Measurements from ENCODE around the gene SORBS1.

The SORBS1 gene

GRCh38 chr10:95459446-95460045 is 101.6 kb downstream of the SORBS1 start:
- no peak for DNase-seq (ENCODE audit: low spot score)

DNA sequence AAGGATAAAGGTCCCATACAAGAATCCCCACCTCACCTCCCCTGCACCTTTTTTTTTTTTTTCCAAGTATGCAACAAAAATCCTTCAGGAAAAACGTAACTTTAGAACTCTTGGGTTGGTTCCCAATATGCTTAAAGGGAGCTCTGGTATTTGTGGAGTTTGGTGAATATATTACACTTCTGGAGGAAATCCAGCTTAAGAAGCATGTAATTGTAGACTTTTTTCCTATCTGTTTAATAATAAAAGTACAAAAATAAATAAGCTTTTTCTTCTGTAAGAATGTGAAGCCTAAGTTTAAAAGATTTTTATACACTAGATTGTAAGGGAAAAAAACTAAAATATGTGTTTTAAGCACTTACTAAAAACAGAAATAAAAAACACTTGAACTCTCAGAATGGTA is 102.3 kb downstream of the SORBS1 start:
- DNase-seq (ENCODE audit: low spot score), result no peak

DNA sequence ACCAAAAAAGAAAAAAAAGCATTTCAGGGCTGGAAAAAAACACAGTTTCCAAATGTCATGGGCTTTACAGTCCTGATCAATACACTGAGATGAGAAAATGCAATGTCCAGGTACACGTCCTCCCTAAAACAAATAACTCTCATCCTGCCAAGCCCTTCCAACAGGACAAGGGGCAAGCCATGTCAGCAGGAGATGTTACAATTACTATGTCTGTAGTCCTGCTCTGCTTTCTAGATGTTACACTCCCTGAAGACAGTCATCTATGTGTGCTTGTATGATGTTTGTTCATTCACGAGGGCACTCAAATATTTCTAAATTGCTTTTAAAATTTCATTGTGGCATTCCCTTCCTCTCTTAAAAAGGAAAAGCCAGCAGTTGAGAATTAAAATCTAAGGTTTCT is 103.2 kb downstream of the SORBS1 start:
- DNase-seq (ENCODE audit: low spot score), result no peak

GRCh38 chr10:95457319-95457886 is 103.8 kb downstream of the SORBS1 start:
- no peak for DNase-seq (ENCODE audit: low spot score)

- no peak for DNase-seq (ENCODE audit: low spot score)
These were observed 104.7 kb downstream of the SORBS1 start for GRCh38 chr10:95456516-95456915.

DNA sequence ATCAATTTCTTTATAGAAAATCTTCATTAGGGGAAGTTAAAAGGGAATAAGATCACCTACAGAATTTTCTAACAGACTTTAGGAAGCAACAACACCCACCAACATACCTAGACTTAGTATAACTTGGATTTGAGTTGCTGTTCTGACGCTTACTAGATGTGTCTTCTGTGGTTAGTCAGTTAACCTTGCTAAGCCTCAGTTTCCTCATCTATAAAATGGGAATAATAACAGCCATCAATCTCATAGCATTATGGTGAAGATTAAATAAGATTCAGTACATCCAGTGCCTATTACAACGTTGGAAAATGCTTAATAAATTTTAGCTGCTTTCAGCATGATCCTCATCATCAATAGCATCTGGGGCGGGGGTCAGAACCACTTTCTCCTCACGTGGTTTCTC is 106.2 kb downstream of the SORBS1 start:
- no peak for DNase-seq (ENCODE audit: low spot score)

- DNase-seq (ENCODE audit: low spot score), result no peak
These were observed 106.8 kb downstream of the SORBS1 start for GRCh38 chr10:95454356-95454755.

- DNase-seq (ENCODE audit: low spot score), result no peak
These were observed 109.3 kb downstream of the SORBS1 start for GRCh38 chr10:95451568-95452524.

DNA sequence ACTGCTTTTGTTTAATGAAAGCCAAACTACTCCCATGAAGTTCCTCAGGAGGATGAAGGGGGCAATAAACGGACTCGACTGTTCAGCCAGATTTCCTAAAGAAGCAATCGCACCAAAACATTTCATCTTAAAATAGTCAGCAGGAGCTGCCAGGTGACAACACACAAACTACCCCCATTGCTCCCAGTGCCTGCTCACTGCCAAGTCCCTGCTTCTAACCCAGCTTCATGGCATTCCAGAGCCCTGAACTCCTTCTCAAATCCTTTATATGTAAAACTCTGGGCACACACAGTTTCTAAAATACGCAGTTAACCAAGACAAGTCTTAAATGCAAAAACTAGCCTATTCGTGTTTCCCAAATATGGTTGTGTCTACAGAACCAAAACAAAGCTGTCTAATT is 110.0 kb downstream of the SORBS1 start:
- no peak for DNase-seq (ENCODE audit: low spot score)

GRCh38 chr10:95450188-95450587 is 111.0 kb downstream of the SORBS1 start:
- DNase-seq (ENCODE audit: low spot score), result no peak

GRCh38 chr10:95447685-95448084 is 113.5 kb downstream of the SORBS1 start:
- peak; percentile 35 for DNase-seq (ENCODE audit: low spot score)

- peak; percentile 87 for DNase-seq (ENCODE audit: low spot score)
These were observed 115.2 kb downstream of the SORBS1 start for GRCh38 chr10:95445837-95446486.

GRCh38 chr10:95445223-95445836 is 115.8 kb downstream of the SORBS1 start:
- DNase-seq (ENCODE audit: low spot score), result peak; percentile 93

DNA sequence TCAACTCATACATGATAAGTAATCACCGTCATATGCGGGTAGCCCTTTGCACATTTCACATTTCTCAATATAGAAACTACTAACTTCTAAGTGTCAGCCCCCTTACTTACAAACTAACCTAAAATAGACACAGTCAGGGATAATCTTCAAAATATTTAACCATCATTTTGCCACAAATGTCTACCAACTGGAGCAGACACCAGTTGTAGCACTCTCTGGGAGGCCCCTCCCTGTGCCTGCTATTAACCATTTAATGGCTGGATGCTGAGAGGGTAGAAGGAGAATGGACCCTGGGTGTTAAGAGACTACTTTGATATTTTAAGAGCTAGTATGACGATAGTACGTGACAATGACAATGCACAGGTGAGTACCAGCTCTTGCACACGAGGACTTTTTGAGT is 116.4 kb downstream of the SORBS1 start:
- no peak for DNase-seq (ENCODE audit: low spot score)

DNA sequence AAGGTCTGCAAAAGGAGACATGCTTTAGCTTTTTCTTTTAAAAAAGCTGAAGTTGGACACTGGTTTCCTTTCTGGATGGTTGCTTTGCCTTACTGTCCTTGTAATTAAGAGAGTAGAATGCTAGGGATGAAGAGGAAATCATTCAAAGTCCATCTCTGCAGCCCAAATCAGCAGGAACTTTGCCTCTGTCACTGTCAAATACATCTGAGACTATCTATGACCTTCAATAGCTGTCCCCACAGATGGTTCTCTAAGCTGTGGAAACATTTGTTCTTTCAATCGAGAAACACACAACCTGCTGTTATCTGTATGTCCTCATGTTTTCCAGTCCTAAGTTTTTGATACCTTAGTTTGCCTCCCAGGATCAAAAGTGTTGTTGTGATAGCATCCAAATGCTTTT is 117.5 kb downstream of the SORBS1 start:
- no peak for DNase-seq (ENCODE audit: low spot score)

- DNase-seq (ENCODE audit: low spot score), result no peak
These were observed 118.8 kb downstream of the SORBS1 start for GRCh38 chr10:95442341-95442740.

GRCh38 chr10:95441547-95441923 is 119.6 kb downstream of the SORBS1 start:
- DNase-seq (ENCODE audit: low spot score), result no peak

DNA sequence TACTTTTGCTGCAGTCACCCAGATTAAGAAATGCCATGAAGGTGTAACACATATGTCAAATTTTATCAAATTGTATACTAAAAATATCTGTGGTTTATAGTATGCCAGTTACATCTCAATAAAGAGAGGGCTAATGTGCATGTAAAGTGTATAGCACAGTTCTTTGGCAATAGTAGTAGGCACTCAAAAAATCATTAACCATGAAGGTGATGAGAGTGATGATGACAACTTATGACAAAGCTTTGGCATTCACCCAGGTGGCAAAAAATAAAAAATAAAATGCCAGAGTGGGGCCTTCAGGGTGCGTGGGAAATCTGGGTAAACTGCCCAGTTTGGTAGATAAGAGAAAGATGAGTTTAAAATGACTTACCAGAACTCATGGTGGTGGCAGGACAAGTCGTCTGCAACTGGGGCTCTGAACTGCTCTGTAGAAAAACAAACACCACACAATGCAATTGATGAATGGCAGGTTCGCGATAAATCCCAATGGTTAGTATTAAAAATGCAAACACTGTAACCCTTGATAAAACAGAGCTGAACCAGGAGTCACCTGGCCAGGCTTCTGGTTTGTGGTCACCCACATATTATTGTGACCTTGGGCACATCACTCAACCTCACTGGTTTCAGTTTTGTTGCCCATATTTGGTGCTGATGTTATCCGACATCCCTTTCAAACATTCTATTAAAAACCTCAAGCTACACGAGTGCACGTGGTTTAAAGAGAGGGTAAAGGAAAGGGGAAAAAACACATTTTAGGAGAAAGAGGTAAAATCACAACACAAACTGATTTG is 120.2 kb downstream of the SORBS1 start:
- no peak for DNase-seq (ENCODE audit: low spot score)

DNA sequence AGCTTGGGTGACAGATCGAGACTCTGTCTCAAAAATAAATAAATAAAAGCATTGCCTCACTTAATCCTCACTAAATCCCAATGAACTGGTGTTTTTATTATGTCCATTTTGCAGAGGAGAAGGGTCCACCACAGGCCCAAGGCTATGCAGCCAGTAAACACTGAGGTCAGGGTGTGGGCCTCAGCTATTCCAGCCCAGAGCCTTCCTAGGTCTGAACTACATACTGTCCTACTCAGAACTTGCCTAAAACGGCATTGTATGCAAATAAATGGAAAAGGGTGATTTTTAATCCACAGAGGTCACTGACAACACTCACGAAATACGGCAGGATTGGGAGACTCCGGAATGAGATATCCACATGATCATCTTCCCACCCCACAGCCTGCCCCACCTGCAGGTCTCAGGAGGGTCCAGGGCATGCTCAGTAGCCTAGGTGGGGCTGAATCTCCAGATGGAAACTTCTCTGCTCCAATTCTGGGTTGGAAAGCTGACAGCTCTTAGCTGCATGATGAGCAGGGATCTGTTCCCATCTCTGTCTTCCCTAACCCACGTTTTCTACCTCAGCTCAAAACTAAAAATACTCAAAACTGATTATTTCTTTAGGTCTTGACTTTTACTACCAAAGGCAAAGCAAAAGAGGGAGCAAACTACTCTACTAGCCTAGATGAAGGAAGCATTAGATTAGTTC is 121.0 kb downstream of the SORBS1 start:
- DNase-seq (ENCODE audit: low spot score), result no peak

- DNase-seq (ENCODE audit: low spot score), result no peak
These were observed 122.4 kb downstream of the SORBS1 start for GRCh38 chr10:95438781-95439180.

GRCh38 chr10:95437669-95438068 is 123.5 kb downstream of the SORBS1 start:
- no peak for DNase-seq (ENCODE audit: low spot score)
